Pulmonary artery endothelial cell (primary cell): ENCODE results near the gene UBR7. TPM values are rescaled to one million over a fixed set of nuclear protein-coding genes. Genes with fewer than 3 reads are reported as not detected.
"Not testable (repeated sequence)": the region's sequence is repeated elsewhere in the genome, so short reads cannot be mapped to it uniquely, and the experiment has no call there.

Source experiments
- DNase-seq: peaks from one replicate; pipeline ENCODE4 v3.0.0-alpha.2; 2011; ENCODE audit warnings: low read depth, low spot score
- total RNA-seq: library from RNA; depleted of rRNA; stranded (reverse); fragments of >200 nt; gene quantifications from 2 replicates; pipeline ENCODE4 v1.2.3, GENCODE V29; 2014

Gene UBR7
- total RNA-seq, 1 donor from 2014 or later = 46.1 TPM

DNA sequence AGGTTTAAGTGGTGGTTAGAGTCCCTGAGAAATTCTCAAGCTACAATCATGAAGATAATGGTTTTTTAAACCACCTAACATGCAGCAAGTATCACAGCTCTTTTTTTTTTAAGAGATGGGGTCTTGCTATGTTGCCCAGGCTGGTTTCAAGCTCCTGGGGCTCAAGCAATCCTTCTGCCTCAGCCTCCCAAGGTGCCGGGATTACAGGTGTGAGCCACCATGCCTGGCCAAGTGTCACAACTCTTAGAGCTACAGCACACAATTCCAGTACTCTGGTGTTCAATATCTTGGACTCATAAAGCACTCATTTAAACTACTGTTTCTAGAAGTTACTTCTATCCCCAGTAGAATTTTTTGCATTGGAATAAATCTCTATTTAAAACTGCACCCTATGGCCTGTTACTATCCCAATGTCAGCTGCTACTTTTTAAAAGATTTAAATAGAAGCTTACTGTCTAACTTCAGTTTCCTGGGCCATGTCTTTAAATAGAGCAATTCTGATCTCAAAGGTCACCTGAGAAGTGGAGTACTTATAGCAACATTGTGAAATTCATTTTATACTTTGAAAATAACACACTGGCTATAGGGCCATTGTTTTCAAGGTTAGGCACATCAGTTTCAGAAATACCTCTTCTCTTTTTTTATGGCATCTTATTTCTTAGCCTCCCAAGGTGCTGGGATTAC, 11.6 kb upstream of the UBR7 start:
- no peak for DNase-seq

DNA sequence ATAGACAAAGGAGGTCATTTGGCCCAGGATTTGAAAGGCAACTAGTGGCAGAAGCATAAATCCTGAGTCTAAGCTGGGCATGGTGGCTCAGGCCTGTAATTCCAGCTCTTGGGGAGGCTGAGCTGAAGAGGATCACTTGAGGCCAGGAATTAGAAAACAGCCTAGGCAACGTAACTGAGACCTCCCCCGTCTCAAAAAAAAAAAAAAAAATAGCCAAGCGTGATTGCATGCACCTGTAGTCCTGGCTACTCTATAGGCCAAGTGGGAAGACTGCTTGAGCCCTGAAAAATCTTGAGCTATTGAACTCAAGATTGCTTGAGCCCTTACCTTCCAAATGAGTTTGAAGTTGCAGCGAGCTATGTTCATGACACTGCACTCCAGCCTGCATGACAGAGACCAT, 8.0 kb upstream of the UBR7 start:
- DNase-seq = no peak

DNA sequence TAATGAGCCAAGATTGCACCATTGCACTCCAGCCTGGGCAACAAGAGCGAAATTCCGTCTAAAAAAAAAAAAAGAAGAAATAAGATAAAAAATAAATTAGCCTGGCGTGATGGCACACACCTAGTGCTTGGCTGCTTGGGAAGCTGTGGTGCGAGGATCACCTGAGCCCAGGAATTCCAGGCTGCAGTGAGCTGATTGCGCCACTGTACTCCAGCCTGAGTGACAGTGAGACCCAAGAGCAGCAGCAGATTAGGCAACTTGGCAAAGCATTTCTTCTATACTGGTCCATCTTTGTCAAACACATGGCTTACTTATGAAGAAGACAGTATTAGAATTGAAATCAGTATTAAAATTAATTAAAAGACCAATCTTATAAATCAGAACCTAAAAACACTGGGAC, 6.5 kb upstream of the UBR7 start:
- DNase-seq = no peak

DNA sequence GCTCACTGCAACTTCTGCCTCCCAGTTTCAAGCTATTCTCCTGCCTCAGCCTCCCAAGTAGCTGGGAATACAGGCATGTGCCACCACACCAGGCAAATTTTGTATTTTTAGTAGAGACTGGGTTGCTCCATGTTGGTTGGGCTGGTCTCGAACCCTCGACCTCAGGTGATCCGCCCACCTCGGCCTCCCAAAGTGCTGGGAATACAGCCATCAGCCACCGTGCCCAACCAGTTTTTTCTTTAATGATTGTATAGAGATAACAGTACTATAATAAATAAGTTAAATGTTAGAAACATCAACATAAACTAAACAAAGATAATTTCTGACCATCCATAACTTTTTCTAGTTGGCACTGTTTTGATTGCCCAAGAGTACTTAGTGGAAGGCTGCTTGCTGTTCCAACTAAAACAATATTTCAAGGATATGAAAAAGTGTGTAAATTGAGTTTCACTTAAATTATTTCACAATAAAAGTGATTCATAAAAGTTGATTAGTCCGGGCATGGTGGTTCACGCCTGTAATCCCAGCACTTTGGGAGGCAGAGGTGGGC, 5.8 kb upstream of the UBR7 start:
- DNase-seq = no peak

DNA sequence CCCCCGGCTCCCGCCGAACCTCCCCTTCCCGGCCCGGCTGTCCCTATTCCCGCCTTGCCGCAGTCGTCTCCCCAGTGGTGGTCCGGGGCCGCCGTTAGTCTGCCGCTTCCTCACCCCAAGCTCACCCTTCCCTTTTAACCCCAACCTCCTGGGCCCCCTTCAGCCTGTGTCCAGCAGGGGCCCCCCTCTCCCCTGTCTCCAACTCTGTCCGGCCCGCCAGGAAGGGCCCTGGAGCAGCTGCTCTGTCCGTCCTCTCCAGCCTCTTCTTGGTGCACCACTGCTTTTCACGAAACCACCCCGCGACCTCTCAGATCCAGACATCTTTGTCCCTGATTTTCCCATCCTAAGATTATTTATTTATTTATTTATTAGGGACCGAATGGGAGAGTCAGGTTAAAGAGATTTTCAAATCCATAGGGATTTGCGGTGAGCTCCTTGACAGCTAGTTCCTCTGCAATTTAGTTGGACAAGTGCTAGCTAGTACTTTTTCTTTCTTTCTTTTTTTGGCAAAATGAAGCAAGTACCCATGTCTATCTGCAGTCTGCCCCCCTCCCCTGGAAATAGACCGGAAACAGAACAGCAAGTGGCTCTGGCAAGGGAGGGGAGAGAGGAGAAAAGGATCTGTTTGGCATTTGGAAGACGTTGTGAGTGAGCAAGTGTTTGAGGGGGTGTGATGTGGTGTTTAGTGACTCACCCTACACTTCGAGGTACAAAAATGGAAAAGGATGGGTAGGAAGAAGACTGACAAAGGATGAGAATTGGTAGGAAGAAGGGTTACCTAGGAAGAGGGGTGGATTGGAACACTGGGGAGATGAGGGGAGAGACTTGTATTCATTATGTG, 632 bp downstream of the UBR7 start:
- no peak for DNase-seq

DNA sequence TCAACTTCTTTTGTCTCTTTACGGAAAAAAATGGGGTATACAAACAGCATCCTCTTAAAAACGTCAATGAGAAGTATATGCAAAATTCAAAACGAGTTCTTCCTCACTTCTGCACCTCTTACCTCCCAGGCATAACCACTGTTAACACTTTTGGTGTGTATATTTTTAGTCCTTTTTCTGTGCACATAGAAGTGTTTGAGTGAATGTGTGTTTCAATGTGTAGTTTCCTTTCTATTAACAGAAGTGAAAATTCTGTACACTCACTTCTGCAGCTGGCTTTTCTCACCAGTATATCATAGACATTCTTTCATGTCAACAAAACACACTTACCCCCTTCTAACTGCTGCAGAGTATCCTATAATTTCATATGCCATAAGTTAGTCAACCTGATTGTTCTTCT, 5.4 kb downstream of the UBR7 start:
- no peak for DNase-seq

DNA sequence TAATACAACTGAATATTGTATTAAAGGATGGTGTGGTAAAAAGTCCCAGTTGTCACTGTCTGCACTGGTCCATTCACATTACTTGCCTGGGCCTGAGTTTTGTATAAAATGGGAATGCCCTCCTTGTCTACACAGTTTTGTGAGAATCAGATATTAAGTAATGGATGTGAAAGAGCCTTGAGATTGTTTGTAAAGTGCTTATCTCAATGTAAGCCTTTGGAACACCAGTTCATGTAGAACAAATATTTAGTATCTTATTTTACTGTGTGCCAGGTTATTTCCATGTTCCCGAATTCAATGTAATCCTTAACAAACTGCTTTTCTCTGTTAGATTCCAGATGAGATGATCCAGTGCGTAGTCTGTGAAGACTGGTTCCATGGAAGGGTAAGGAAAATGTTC, 7.5 kb downstream of the UBR7 start:
- no peak for DNase-seq

DNA sequence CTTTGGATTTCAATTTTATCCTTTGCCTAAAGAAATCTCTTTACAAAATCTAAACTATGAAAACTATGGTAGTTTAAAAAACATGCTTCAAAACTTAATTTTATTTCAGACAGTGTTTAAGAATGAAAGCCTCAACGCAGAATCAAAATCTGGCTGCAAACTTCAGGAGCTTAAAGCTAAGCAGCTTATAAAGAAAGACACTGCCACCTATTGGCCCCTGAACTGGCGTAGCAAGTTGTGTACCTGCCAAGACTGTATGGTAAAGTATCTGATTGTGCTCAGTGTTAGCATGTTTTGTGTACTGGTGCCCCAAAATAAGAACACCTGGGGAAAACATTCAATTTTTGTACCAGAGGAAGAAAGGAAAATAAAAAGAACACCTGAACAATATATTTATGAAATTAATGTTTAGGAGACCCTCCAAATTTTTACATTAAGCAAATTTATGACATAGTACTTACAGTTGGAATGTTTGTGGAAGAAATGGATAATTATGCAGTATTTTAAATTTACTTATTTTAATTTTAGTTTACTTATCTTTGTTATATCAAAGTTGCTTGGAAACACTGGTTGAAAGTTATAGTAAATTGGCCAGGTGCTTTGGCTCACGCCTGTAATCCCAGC, 12.2 kb downstream of the UBR7 start:
- DNase-seq = peak; percentile 19

DNA sequence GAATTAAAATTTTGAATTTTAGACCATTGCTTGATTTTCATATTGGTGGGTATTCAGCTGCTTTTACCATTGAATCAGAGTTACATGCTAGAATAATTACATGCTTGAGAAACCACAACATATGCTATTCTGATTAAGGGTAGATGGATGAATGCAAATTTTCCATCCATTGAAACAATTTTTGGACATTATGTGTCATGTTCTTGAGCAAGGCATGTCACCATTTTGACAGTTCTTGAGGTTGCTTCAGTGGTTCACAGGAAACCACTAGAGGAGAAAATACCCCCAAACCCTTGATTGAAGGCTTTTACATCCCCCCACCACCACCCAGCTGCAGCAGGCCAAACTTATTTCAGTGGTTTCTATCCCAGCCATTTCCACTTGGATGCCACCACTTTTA, 13.5 kb downstream of the UBR7 start:
- DNase-seq = no peak

DNA sequence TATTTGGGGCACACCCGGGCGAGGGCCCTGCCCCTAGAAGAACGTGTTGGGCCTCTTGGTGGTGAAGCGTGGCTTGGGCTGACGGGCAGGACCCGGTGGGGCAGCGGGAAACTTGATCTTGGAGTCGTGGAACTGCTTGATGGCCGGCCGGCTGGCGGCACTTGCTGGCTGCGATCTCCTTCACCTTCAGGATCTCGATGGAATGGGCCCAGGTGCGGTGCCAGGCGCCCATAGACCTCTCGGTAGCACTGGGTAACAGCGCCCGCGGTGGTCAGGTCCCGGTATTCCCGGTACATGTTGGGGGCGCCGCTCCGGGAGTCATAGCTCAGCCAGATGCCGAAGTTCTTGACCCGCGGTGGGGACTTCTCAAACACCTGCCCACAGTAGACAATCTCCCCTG, 16.5 kb downstream of the UBR7 start:
- no peak for DNase-seq

DNA sequence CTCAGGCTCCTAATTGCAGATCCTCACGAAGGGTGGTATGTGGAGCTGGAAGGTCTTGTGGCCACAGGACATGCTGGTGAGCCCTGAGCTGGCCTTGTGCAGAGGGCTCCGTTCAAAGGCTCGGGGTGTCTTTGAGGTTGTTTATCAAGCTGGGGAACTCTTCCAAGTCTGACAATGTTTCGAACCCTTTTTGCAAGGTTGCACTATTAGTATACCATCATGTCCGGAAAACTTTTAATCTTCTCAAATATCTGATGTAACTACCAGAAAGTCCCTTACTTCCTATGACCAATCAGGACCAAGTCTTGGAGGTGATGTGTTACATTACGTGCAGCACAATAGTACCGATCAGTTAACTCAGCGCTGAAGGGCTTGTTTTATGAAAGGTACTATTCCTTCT, 21.5 kb downstream of the UBR7 start:
- DNase-seq = no peak

DNA sequence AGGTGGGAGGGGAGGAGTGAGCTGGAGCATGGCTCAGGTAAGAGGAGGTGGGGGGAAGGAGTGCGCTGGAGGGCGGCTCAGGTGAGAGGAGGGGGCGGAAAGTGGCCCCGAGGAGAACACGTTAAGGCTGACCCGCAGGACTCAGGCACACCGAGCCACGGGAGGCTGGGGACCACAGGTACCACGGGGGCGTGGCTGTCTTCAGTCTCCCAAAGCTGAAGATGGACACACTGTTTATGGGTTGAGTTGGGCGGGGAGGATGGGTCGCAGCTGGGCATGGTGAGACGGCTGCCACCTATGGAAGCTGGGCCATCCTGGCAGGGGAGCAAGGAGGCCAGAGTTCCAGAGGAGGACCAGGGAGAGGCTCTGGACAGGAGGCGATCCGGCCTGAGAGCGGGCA, 23.5 kb downstream of the UBR7 start:
- no peak for DNase-seq

DNA sequence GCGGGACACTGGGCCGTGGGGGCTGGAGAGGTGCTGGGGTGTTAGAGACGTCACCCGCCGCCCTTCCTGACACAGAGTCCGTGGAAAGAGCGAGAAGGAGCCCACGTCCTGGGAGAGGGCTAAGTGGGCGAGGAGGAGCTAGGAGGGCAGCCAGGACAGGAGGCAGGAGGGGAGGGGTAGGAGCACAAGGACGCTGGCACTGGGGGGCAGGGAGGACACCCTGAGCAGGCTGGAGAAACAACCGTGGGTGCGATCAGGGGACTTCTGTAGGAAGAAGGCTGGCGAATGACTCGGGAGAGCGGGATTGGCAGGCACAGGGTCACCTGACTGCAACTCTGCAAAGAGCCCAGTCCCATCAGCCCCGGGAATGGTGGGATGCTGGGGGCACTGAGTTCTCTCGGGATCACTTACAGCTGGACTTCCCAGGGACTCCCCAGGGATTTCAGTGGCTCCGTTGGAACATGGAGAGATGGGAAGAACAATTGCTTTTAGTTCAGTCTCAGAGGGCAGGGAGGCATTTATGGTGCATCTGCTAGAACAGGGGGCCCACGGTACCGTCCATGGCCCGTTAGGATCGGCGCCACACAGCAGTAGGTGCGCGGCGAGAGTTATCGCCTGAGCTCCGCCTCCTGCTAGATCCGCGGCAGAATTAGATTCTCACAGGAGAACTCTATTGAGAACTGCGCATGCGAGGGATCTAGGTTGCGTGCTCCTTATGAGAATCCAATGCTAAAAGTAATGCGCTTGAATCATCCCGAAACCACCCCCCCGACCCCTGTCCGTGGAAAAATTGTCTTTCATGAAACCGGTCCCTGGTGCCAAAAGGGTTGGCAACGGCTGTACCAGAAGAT, 24.3 kb downstream of the UBR7 start:
- peak; percentile 19 for DNase-seq

DNA sequence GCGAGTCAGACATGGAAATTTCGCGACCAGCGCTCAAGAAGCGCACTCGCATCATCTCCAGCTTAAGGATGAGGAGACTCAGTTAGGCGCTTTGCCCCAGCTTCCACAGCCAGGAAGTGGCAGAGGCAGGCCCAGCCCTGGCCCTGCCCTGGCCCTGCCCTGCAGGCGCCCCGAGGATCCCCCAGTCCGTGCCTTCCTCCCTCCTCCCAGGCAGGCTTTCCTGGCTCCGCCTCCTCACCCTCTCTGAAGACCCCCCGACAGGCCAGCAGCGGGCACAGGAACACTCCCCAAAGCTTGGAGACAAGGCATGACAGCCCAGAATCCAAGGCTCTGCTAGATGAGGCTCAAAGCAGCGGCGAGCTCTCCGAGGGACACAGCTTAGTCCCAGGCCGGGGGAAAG, 25.1 kb downstream of the UBR7 start:
- no peak for DNase-seq

DNA sequence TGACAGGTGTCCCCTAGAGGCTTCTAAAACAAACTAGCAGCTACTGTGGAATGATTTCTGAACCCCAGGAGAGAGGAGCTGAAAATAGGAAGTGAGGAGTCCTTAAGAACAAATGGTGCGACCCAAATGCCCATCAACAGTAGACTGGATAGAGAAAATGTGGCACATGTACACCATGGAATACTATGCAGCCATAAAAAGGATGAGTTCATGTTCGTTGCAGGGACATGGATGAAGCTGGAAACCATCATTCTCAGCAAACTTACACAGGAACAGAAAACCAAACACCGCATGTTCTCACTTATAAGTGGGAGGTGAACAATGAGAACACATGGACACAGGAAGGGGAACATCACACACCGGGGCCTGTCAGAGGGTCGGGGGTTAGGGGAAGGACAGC, 26.0 kb downstream of the UBR7 start:
- DNase-seq = not testable (repeated sequence)

DNA sequence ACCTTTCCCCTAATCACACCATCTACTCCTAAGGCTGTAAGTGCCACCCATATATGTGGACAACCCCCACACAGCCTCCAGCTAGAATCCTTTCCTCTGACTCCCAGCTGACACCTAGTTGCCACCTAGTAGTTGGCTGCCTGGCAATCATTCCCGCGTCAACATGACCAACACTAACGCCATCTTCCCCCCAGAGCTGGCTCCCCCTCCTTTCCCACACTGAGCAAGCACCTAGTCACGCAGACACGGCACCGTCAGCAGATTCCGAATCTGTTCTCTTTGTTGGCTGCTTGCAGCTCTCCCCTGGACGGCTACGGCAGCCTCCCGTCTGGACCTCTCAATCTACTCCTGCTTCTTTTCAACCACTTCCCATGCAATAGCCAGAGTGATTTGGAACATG, 27.7 kb downstream of the UBR7 start:
- no peak for DNase-seq

DNA sequence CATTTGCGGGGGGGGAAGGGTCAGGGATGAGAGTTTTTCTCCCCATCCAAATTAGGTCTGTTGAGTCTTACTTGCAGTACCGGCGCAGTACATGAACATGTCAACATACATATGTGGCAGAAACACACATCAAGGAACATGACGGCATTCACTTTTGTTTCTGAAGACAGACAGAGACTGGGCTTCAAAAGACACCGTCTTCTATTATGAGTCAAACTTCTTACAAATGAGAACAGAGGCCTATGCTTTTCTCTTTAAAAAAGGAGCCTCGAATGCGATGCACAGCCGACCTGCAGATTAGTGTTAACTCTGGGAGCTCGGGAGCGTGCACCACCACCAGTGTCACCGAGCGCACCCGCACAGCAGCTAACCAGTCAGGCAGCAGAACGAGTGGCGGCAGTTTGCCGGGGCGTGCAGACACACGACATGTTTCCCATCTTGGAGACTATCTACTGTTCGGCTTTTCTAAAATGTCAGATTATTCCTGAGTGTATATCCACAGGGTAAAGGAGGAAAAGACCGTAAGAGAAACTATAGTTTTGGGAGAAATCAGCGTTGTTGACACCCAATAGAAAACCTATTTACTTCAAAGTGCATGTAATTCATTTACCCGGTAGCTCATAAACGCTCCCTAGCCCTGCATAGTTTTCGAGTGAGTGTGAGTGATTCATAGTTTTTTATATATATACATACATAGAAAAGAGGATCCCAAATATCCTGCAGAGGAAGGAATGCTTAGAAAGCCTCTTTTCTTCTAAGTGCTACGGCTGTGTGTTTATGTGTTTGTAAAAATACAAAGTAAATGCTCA, 33.0 kb downstream of the UBR7 start:
- no peak for DNase-seq

DNA sequence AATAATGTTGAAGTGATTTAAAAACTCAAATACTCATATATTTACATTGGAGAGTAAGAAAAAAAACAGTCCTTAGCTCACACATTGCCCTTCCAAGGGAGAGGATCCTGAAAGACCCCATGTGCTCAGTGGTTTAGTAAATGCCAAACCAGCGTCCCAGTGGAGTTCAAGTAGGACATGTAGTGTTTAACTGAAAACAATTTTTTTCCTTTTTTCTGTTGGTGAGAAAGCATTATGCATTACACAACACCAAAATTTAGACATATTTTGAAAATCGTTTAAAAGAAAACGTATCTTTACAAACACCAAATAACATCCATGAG, 33.6 kb downstream of the UBR7 start:
- no peak for DNase-seq

DNA sequence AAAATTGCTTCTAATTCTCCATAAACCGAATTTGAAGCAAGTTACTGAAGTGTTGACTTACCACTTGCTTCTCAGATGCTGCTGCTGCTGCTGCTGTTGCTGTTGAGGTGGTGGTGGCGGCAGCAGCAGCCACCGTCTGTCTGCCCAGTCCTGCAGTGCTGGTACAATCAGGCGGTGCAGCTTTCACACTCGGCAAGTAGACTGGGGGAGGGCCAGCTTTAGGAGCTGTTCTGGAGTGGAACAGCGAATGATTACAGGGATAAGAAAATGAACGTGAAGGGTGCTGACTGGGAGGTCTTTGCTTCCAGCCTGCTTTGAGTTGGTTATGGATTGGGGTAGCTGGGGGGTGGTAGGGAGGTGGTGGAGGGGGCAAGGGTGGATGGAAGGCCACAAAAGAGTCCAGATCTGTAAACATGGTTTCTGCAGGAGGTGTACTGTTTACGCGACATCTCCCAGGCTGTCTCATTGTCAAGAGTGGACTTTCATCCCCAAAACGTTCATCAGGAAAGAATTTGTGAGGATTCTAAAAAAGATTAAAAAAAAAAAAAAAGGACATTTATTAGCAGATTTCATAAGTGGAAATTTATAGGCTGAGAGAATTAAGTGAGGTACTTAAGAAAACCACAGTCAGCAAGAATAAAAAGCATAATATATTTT, 38.8 kb downstream of the UBR7 start:
- no peak for DNase-seq

DNA sequence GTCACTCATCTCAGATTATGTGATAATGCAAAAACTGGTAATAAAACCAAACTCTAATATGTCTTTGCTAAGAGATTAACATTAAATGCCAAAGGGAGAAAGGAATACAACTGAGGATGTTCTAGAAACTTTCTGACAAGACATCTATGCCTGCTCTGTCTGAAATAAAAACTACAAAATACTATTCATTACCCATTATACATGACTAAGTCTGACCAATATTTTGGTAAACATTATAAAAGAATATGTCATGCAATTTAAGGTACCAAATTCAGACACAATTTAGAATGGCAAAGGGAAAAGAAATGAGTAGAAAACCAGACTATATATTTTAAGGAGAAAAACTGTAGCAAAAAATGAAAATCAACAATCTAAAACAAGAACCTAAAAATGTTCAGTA, 39.5 kb downstream of the UBR7 start:
- DNase-seq = no peak
